Stimulated activated CD8-positive, alpha-beta memory T cell treated with anti-CD3 and anti-CD28 coated beads, Interleukin-4, amount 100 ng/mL, for 48 hours (primary cell): ENCODE measurements around the gene ACAP3.

Experiments used
- DNase-seq: peaks from one replicate; pipeline ENCODE4 v3.0.0-alpha.2; 2020

The ACAP3 gene

GRCh38 chr1:1313500-1314236 lies 5.9 kb upstream of the ACAP3 start:
- DNase-seq: no peak

- DNase-seq: no peak
Observed at GRCh38 chr1:1312450-1313314, 5.0 kb upstream of the ACAP3 start.

GRCh38 chr1:1311107-1312104 lies 3.7 kb upstream of the ACAP3 start:
- DNase-seq: no peak

GRCh38 chr1:1310476-1311053 lies 2.8 kb upstream of the ACAP3 start:
- DNase-seq: no peak

- no peak for DNase-seq
Observed at GRCh38 chr1:1310109-1310385, 2.3 kb upstream of the ACAP3 start.

GRCh38 chr1:1309251-1310108 lies 1.8 kb upstream of the ACAP3 start:
- DNase-seq: peak; percentile 43

- peak; percentile 36 for DNase-seq
Observed at GRCh38 chr1:1308756-1309250, 1.1 kb upstream of the ACAP3 start.

GRCh38 chr1:1307261-1307922 lies 338 bp downstream of the ACAP3 start:
- no peak for DNase-seq

- no peak for DNase-seq
Observed at GRCh38 chr1:1306661-1307260, 969 bp downstream of the ACAP3 start.

GRCh38 chr1:1306070-1306660 lies 1.6 kb downstream of the ACAP3 start:
- peak; percentile 46 for DNase-seq

- DNase-seq: peak; percentile 82
Observed at GRCh38 chr1:1305300-1306069, 2.2 kb downstream of the ACAP3 start.

GRCh38 chr1:1304331-1305299 lies 3.1 kb downstream of the ACAP3 start:
- DNase-seq: no peak

- DNase-seq: no peak
Observed at GRCh38 chr1:1303736-1304135, 4.0 kb downstream of the ACAP3 start.

- no peak for DNase-seq
Observed at GRCh38 chr1:1302951-1303509, 4.7 kb downstream of the ACAP3 start.

- peak; percentile 45 for DNase-seq
Observed at GRCh38 chr1:1302006-1302430, 5.7 kb downstream of the ACAP3 start.

GRCh38 chr1:1300352-1300739 lies 7.4 kb downstream of the ACAP3 start:
- DNase-seq: no peak

GRCh38 chr1:1299686-1300351 lies 7.9 kb downstream of the ACAP3 start:
- no peak for DNase-seq
